ENCODE measurements around the gene LACRT. TPM values are rescaled to one million over a fixed set of nuclear protein-coding genes. Genes with fewer than 3 reads are reported as not detected.

LACRT gene
- polyA plus RNA-seq, 1 of the 3 experiments (the other 2 are of a cell fraction): not detected

DNA sequence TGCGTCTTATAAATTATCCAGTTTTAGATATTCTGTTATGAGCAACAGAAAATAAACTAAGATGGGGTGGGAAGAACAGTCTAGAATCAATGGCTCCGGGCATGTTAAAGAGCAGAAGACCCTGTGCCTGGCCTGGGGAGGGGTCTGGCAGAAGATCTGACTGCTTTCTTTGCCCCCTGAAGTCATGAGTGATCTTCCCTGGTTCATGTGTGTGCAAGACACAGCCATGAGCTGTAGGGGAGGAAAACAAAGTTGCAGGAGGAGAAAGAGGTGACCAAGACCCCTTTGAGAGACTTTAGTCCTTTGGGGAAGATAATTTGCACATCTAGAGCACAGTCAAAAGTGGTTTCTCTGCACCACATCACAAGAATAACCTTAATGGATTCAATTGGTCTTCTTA lies 4.8 kb downstream of the LACRT start:
- Histone ChIP-seq H3K9me3 (no peaks in the 10 kb centered on the region), H3K4me1 (ENCODE audit: control insufficient read depth in 1 of 2, insufficient read depth in 2 of 2, low read depth in 1 of 2, low read length in 1 of 2) (no peaks in the 10 kb centered on the region; a peak in 1 of 4 replicates), H3K79me2 (ENCODE audit: insufficient read depth) (no peaks in the 10 kb centered on the region), H2AFZ (ENCODE audit: low read depth) (no peak overlapping the region), H3K4me3 (ENCODE audit: low read depth in 2 of 2, low read length in 1 of 2) (no peak overlapping the region), H3K36me3 (replicated peaks in 1 of 2; ENCODE audit: control insufficient read depth in 1 of 2, insufficient read depth in 2 of 2, low read length in 1 of 2) (no peaks in the 10 kb centered on the region), H3K27ac (ENCODE audit: low read depth in 2 of 2, low read length in 1 of 2) (no peak overlapping the region), H3F3A (replicated peaks; ENCODE audit: insufficient read depth) (no peaks in the 10 kb centered on the region), H3K27me3 (ENCODE audit: insufficient read depth) (peaks cover 17% of the 10 kb centered on the region; the same call in 1 of the 2 replicates), H3K9me2 (no peaks in the 10 kb centered on the region), H3K4me2 (no peak overlapping the region), H4K20me1 (ENCODE audit: insufficient read depth) (no peaks in the 10 kb centered on the region), H3K9ac (no peak overlapping the region)
- no peak for DNase-seq
- POLR2A ChIA-PET: no interaction called here
- 3% methylated on average over 2 of the region's 2 CpGs for WGBS (ENCODE audit: low lambda C conversion rate)
- no peak for TF ChIP-seq TAF1 (IDR thresholded peaks at IDR 0.05; ENCODE audit: borderline replicate concordance, low read depth, low read length)
- TF ChIP-seq, protein P1, sequence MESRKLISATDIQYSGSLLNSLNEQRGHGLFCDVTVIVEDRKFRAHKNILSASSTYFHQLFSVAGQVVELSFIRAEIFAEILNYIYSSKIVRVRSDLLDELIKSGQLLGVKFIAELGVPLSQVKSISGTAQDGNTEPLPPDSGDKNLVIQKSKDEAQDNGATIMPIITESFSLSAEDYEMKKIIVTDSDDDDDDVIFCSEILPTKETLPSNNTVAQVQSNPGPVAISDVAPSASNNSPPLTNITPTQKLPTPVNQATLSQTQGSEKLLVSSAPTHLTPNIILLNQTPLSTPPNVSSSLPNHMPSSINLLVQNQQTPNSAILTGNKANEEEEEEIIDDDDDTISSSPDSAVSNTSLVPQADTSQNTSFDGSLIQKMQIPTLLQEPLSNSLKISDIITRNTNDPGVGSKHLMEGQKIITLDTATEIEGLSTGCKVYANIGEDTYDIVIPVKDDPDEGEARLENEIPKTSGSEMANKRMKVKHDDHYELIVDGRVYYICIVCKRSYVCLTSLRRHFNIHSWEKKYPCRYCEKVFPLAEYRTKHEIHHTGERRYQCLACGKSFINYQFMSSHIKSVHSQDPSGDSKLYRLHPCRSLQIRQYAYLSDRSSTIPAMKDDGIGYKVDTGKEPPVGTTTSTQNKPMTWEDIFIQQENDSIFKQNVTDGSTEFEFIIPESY (IDR thresholded peaks at IDR 0.05; ENCODE audit: borderline replicate concordance, low read depth): no peak
- no peak for TF ChIP-seq MAX (IDR thresholded peaks at IDR 0.05; ENCODE audit: low read depth)
- TF ChIP-seq TCF12 (IDR thresholded peaks at IDR 0.05): no peak
- no peak for TF ChIP-seq NRF1 (IDR thresholded peaks at IDR 0.05; ENCODE audit: low read depth, low read length)
- no peak for TF ChIP-seq GABPA (IDR thresholded peaks at IDR 0.05; ENCODE audit: low read depth)
- no peak for TF ChIP-seq TEAD4 (IDR thresholded peaks at IDR 0.05; ENCODE audit: borderline replicate concordance, insufficient read depth)
- TF ChIP-seq MXI1 (IDR thresholded peaks at IDR 0.05; ENCODE audit: low read depth, low read length): no peak
- no peak for TF ChIP-seq FOXJ3 (CRISPR knock-in tag; IDR thresholded peaks at IDR 0.05)
- TF ChIP-seq RAD21 (IDR thresholded peaks at IDR 0.05; ENCODE audit: low read length): no peak
- TF ChIP-seq RXRA (IDR thresholded peaks at IDR 0.05; ENCODE audit: borderline replicate concordance, low read depth): no peak
- TF ChIP-seq POLR2AphosphoS5 (IDR thresholded peaks at IDR 0.05; ENCODE audit: low read depth, low read length): no peak
- CTCF ChIA-PET: interaction anchor here (1.5 to 1.7 kb wide), 2 partner anchors 10 to 50 kb away, joined by 3 to 7 read pairs; no protein-coding TSS in a partner anchor

GRCh38 chr12:54628186-54628846 lies 6.4 kb downstream of the LACRT start:
- Histone ChIP-seq H4K20me1 (ENCODE audit: insufficient read depth) (no peaks in the 10 kb centered on the region), H3K9me2 (no peaks in the 10 kb centered on the region), H3K27ac (ENCODE audit: low read depth in 2 of 2, low read length in 1 of 2) (no peak overlapping the region), H3K36me3 (replicated peaks in 1 of 2; ENCODE audit: control insufficient read depth in 1 of 2, insufficient read depth in 2 of 2, low read length in 1 of 2) (no peaks in the 10 kb centered on the region), H3K4me3 (ENCODE audit: low read depth in 2 of 2, low read length in 1 of 2) (no peak overlapping the region), H3K4me1 (ENCODE audit: control insufficient read depth in 1 of 2, insufficient read depth in 2 of 2, low read depth in 1 of 2, low read length in 1 of 2) (peaks cover 0 to 7% of the 10 kb centered on the region in 2 experiments; a peak in 1 of 4 replicates), H3K79me2 (ENCODE audit: insufficient read depth) (no peaks in the 10 kb centered on the region), H2AFZ (ENCODE audit: low read depth) (no peak overlapping the region), H3K27me3 (ENCODE audit: insufficient read depth) (peaks cover 17% of the 10 kb centered on the region; the same call in 1 of the 2 replicates), H3K9me3 (no peaks in the 10 kb centered on the region), H3K4me2 (no peak overlapping the region), H3F3A (replicated peaks; ENCODE audit: insufficient read depth) (no peaks in the 10 kb centered on the region), H3K9ac (no peak overlapping the region)
- no peak for TF ChIP-seq MEF2A (IDR thresholded peaks at IDR 0.05; ENCODE audit: borderline replicate concordance, low read depth)
- TF ChIP-seq MXI1 (IDR thresholded peaks at IDR 0.05; ENCODE audit: low read depth, low read length): no peak
- no peak for TF ChIP-seq YY1 (IDR thresholded peaks at IDR 0.05; ENCODE audit: low read depth)
- TF ChIP-seq FOXJ3 (CRISPR knock-in tag; IDR thresholded peaks at IDR 0.05): no peak
- TF ChIP-seq NRF1 (IDR thresholded peaks at IDR 0.05; ENCODE audit: low read depth, low read length): no peak
- TF ChIP-seq EZH2phosphoT487 (IDR thresholded peaks at IDR 0.05; ENCODE audit: borderline replicate concordance, low read depth): no peak
- no peak for TF ChIP-seq CHD2 (IDR thresholded peaks at IDR 0.05; ENCODE audit: low read length, partially characterized antibody)
- no peak for TF ChIP-seq TAF1 (IDR thresholded peaks at IDR 0.05; ENCODE audit: borderline replicate concordance, low read depth, low read length)
- TF ChIP-seq RFX5 (IDR thresholded peaks at IDR 0.05; ENCODE audit: low read length): no peak
- ChIA-PET CTCF (interaction anchor here (1.1 to 1.7 kb wide), 3 partner anchors 32 to 365 kb away, joined by 3 to 7 read pairs (median 3); no protein-coding TSS in a partner anchor), POLR2A (no interaction called here)
- 0% methylated on average over 2 of the region's 3 CpGs for WGBS (ENCODE audit: low lambda C conversion rate)
- DNase-seq: no peak

Measured in SK-N-SH (cell line).